A549 (cell line): Measurements from ENCODE around the gene ELMO3. TPM values are rescaled to one million over a fixed set of nuclear protein-coding genes. Genes with fewer than 3 reads are reported as not detected.

ENCODE experiments used
- ATAC-seq, 2 experiments: fragments of 200-7000 bp in 1 of 2; fragments of >200 bp in 1 of 2; cut with Nextera tagmentation in 1 of 2; cut with Tn5 transposase in 1 of 2; 3 replicates each; pipeline versions ENCODE4 v1.8.0 to v1.9.1; 2018 to 2020; ENCODE audit warnings: mild to moderate bottlenecking in 1 of 2, moderate library complexity in 1 of 2
- CTCF ChIA-PET: fragments of 300-600 bp; sonication (Branson Sonifier 250); formaldehyde crosslinking; extraction: SDS; loops from one replicate; lab custom pipeline; 2021; ENCODE audit warnings: antibody characterized with exemption, inconsistent platforms; lab: Yijun Ruan, JAX
- POLR2A ChIA-PET: fragments of 350-600 bp; formaldehyde crosslinking; extraction: SDS; loops from one replicate; lab custom pipeline; 2021; ENCODE audit warnings: antibody characterized with exemption, inconsistent platforms; lab: Yijun Ruan, JAX
- DNase-seq, 2 experiments: peaks; one replicate each; pipeline versions ENCODE4 v3.0.0 to v3.0.0-alpha.2; 2011 to 2016; ENCODE audit warnings: low read depth in 1 of 2, low spot score in 1 of 2
- FAIRE-seq: peaks from 2 replicates; lab custom pipeline; 2011; peaks lifted over from hg19 to GRCh38; lab: Jason Lieb, UNC
- H3K27ac ChIP-seq, 2 experiments: fragments of >200 bp; sonication (Bioruptor Twin); formaldehyde crosslinking; 3 replicates each; pipeline ENCODE4 v1.5.1; 2016 to 2017
- H3K4me1 ChIP-seq: fragments of >200 bp; sonication (Bioruptor Twin); formaldehyde crosslinking; 3 replicates; pipeline ENCODE4 v1.6.1; 2016
- H3K4me2 ChIP-seq: fragments of >200 bp; sonication (Bioruptor Twin); formaldehyde crosslinking; 3 replicates; pipeline ENCODE4 v1.6.1; 2016
- H3K4me3 ChIP-seq: fragments of >200 bp; sonication (Bioruptor Twin); formaldehyde crosslinking; 3 replicates; pipeline ENCODE4 v1.5.1; 2016
- H3K9me3 ChIP-seq: fragments of >200 bp; sonication (Bioruptor Twin); formaldehyde crosslinking; 3 replicates; pipeline ENCODE4 v1.6.1; 2016
- BHLHE40 ChIP-seq: IDR thresholded peaks from 2 replicates; pipeline ENCODE4 v1.6.1; 2012; ENCODE audit warnings: low read depth, low read length, inconsistent platforms
- CHD2 ChIP-seq: fragments of 150-350 bp; IDR thresholded peaks from 2 replicates; pipeline ENCODE4 v1.6.1; 2014; ENCODE audit warnings: low read length; ENCODE audit not compliant: partially characterized antibody
- EHF ChIP-seq: fragments of 250-450 bp; sonication (Bioruptor Pico); IDR thresholded peaks from 2 replicates; pipeline ENCODE4 v1.5.0; 2020; ENCODE audit warnings: mild to moderate bottlenecking
- HDAC2 ChIP-seq: fragments of 200-600 bp; sonication (generic); IDR thresholded peaks from 2 replicates; pipeline ENCODE4 v1.6.1; 2016
- HOXA7 ChIP-seq: fragments of 250-450 bp; sonication (Bioruptor Pico); IDR thresholded peaks from 2 replicates; pipeline ENCODE4 v1.5.0; 2020; ENCODE audit warnings: mild to moderate bottlenecking, moderate library complexity
- HOXB5 ChIP-seq: fragments of 250-450 bp; sonication (Bioruptor Pico); IDR thresholded peaks from 2 replicates; pipeline ENCODE4 v1.5.0; 2020; ENCODE audit warnings: mild to moderate bottlenecking, moderate library complexity
- JUNB ChIP-seq: fragments of >200 bp; sonication (Bioruptor Twin); formaldehyde crosslinking; IDR thresholded peaks from 2 replicates; pipeline ENCODE4 v1.6.1; 2016
- KDM1A ChIP-seq: fragments of 200-600 bp; sonication (generic); IDR thresholded peaks from 2 replicates; pipeline ENCODE4 v1.6.1; 2016; ENCODE audit warnings: low read depth, mild to moderate bottlenecking
- MAFK ChIP-seq: fragments of 450-650 bp; IDR thresholded peaks from 2 replicates; pipeline ENCODE4 v1.6.1; 2014; ENCODE audit not compliant: partially characterized antibody
- MYC ChIP-seq: IDR thresholded peaks from 2 replicates; pipeline ENCODE4 v1.6.1; 2012; ENCODE audit warnings: mild to moderate bottlenecking, inconsistent platforms, low read length, improper control_type of control experiment, borderline replicate concordance
- NR3C1 ChIP-seq: fragments of >200 bp; sonication (Bioruptor Twin); formaldehyde crosslinking; IDR thresholded peaks from 3 replicates; pipeline ENCODE4 v1.6.1; 2017
- PHF8 ChIP-seq: fragments of 200-600 bp; sonication (generic); IDR thresholded peaks from 2 replicates; pipeline ENCODE4 v1.6.1; 2016; ENCODE audit warnings: low read depth, mild to moderate bottlenecking, antibody characterized with exemption, moderate library complexity, borderline replicate concordance
- POLR2A ChIP-seq: IDR thresholded peaks from 2 replicates; pipeline ENCODE4 v1.6.1; 2012; ENCODE audit warnings: mild to moderate bottlenecking, low read length
- RCOR1 ChIP-seq: fragments of 150-350 bp; IDR thresholded peaks from 2 replicates; pipeline ENCODE4 v1.6.1; 2014; ENCODE audit warnings: antibody characterized with exemption, low read length, low read depth
- RFX5 ChIP-seq: fragments of 450-650 bp; IDR thresholded peaks from 2 replicates; pipeline ENCODE4 v1.7.1; 2014; ENCODE audit warnings: antibody characterized with exemption, mild to moderate bottlenecking, moderate library complexity
- RNF2 ChIP-seq: fragments of 200-600 bp; sonication (generic); IDR thresholded peaks from 2 replicates; pipeline ENCODE4 v1.6.1; 2016; ENCODE audit warnings: low read depth, mild to moderate bottlenecking, antibody characterized with exemption, moderate library complexity, borderline replicate concordance
- SMC3 ChIP-seq: fragments of >200 bp; sonication (Bioruptor Twin); formaldehyde crosslinking; IDR thresholded peaks from 3 replicates; pipeline ENCODE4 v1.6.1; 2018; ENCODE audit warnings: inconsistent platforms
- SREBF2 ChIP-seq: fragments of 450-650 bp; IDR thresholded peaks from 2 replicates; pipeline ENCODE4 v1.6.1; 2014; ENCODE audit warnings: mild to moderate bottlenecking, moderate library complexity
- TP53 ChIP-seq: fragments of 250-450 bp; sonication (Bioruptor Pico); IDR thresholded peaks from 2 replicates; pipeline ENCODE4 v1.5.0; 2021; ENCODE audit warnings: mild to moderate bottlenecking, moderate library complexity
- ZFP36 ChIP-seq: fragments of 450-650 bp; IDR thresholded peaks from 2 replicates; pipeline ENCODE4 v1.6.1; 2014; ENCODE audit warnings: borderline replicate concordance; ENCODE audit not compliant: partially characterized antibody
- ZNF302 ChIP-seq: fragments of 250-450 bp; sonication (Bioruptor Pico); IDR thresholded peaks from 2 replicates; pipeline ENCODE4 v1.9.0; 2021; ENCODE audit warnings: inconsistent platforms, mild to moderate bottlenecking, moderate library complexity
- WGBS: methylation state at CpG from one replicate; pipeline ENCODE4 v1.1.6; 2017; ENCODE audit errors: missing lambda C conversion rate; 5-methylcytosine and 5-hydroxymethylcytosine counted together
- polyA plus RNA-seq, 4 experiments: library from polyadenylated mRNA; depleted of rRNA in 3 of 4; stranded (reverse); fragments of >200 nt; fragmentation: RNase III in 1 of 4; extraction: RNeasy Plus Mini Kit Qiagen cat#74134 plus additional on column Dnase treatment in 1 of 4; gene quantifications; 2 replicates in 3 of 4; 3 replicates in 1 of 4; pipeline ENCODE4 v1.2.3, GENCODE V29; 2011 to 2017
- TF ChIP-seq, protein P1 (sequence below): IDR thresholded peaks from 2 replicates; pipeline ENCODE4 v1.6.1; 2012; ENCODE audit warnings: low read depth, borderline replicate concordance
- TF ChIP-seq, protein P2 (sequence below): fragments of >200 bp; sonication (Bioruptor Twin); formaldehyde crosslinking; IDR thresholded peaks from 3 replicates; pipeline ENCODE4 v1.5.1; 2016
- TF ChIP-seq, protein P3 (sequence below): fragments of 150-350 bp; IDR thresholded peaks from 2 replicates; pipeline ENCODE4 v1.6.1; 2014; ENCODE audit warnings: low read depth, mild to moderate bottlenecking, low read length
- TF ChIP-seq, protein P4 (sequence below): fragments of 250-450 bp; sonication (Bioruptor Pico); IDR thresholded peaks from 2 replicates; pipeline ENCODE4 v1.5.0; 2020; ENCODE audit warnings: low read depth, mild to moderate bottlenecking, moderate library complexity

The ELMO3 gene
- polyA plus RNA-seq, 2 of the 4 experiments (the other 2 are of a cell fraction), result 0.62 to 1.4 TPM

DNA sequence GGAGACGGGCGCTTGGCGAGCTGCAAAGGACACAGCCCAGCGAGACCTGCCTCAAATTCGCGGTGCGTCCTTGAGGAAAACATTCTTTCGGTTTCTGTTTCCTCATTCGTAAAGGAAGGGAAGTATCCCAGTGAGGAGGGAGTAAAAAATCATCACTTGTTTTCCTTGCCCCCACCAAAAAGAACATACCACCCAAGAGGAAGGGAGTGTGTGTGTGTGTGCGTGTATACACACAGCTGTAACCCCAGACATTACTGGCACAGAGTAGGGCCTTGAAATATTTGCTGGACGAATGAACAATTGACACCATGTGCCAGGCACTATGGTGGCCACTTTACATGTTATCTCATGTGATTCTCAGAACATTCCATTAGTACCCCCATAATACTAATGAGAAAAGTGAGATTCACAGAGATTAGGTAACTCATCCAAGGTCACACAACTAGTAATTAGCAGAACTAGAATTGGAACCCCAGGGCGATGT lies 13.2 kb upstream of the ELMO3 start:
- H3K27ac ChIP-seq, result no peak overlapping the region
- peaks cover 33% of the 10 kb centered on the region for H3K4me1 ChIP-seq
- DNase-seq, result no peak
- 11% methylated on average over 9 of the region's 12 CpGs for WGBS
- peak overlapping the region; percentile 89 for H3K4me2 ChIP-seq
- FAIRE-seq, result no peak
- no peak for ATAC-seq
- CTCF ChIA-PET, result interaction anchor here (0.7 to 10.7 kb wide), 46 partner anchors 8 to 294 kb away, joined by 3 to 162 read pairs (median 5); partner anchors contain the start of genes CES3, FBXL8, NOL3 and TRADD
- H3K4me3 ChIP-seq, result no peak overlapping the region
- no peaks in the 10 kb centered on the region for H3K9me3 ChIP-seq
- POLR2A ChIA-PET, result interaction anchor here (0.5 to 1.6 kb wide), 4 partner anchors 11 to 399 kb away, joined by 3 to 4 read pairs (median 4); partner anchors contain the start of gene TMEM208
- TF ChIP-seq, protein P1, sequence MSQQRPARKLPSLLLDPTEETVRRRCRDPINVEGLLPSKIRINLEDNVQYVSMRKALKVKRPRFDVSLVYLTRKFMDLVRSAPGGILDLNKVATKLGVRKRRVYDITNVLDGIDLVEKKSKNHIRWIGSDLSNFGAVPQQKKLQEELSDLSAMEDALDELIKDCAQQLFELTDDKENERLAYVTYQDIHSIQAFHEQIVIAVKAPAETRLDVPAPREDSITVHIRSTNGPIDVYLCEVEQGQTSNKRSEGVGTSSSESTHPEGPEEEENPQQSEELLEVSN, result no peak
- TF ChIP-seq NR3C1 (no peak), SREBF2 (no peak), RCOR1 (no peak), SMC3 (no peak), HOXB5 (no peak), HDAC2 (no peak), PHF8 (no peak), CHD2 (no peak), BHLHE40 (no peak)
- TF ChIP-seq, protein P2, sequence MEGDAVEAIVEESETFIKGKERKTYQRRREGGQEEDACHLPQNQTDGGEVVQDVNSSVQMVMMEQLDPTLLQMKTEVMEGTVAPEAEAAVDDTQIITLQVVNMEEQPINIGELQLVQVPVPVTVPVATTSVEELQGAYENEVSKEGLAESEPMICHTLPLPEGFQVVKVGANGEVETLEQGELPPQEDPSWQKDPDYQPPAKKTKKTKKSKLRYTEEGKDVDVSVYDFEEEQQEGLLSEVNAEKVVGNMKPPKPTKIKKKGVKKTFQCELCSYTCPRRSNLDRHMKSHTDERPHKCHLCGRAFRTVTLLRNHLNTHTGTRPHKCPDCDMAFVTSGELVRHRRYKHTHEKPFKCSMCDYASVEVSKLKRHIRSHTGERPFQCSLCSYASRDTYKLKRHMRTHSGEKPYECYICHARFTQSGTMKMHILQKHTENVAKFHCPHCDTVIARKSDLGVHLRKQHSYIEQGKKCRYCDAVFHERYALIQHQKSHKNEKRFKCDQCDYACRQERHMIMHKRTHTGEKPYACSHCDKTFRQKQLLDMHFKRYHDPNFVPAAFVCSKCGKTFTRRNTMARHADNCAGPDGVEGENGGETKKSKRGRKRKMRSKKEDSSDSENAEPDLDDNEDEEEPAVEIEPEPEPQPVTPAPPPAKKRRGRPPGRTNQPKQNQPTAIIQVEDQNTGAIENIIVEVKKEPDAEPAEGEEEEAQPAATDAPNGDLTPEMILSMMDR, result no peak

DNA sequence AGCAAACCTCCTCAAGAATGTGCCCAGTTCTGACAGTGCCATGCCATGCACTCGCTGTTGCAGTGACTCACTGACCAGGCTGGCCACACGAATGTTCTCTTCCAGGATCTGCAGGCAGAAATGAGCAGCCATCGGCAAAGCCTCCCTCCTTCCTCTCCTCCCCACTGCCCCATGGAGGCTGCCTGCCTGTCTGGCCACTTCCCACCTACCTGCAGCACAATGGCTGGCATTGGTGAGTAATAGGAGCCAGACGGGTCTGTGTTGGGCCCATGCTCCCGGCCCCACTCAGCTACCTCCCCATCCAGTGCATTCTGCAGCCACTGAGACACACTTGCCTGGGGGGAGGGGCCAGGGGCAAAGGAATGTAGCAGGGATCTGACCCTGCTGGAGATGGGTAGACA lies 12.4 kb upstream of the ELMO3 start:
- ATAC-seq (no peak), DNase-seq (no peak), FAIRE-seq (no peak)
- POLR2A ChIA-PET, result no interaction called here
- WGBS, result 17% methylated on average over 4 of the region's 5 CpGs
- no peak overlapping the region for H3K27ac ChIP-seq
- TF ChIP-seq JUNB (no peak), RFX5 (no peak), RNF2 (no peak), MYC (no peak), KDM1A (no peak), EHF (CRISPR knock-in tag) (no peak), MAFK (no peak), CHD2 (no peak), HOXB5 (no peak), HOXA7 (CRISPR knock-in tag) (no peak), ZFP36 (no peak), TP53 (CRISPR knock-in tag) (no peak), SREBF2 (no peak), PHF8 (no peak), POLR2A (no peak), ZNF302 (CRISPR knock-in tag) (no peak)
- TF ChIP-seq, protein P1, result no peak
- TF ChIP-seq, protein P3, sequence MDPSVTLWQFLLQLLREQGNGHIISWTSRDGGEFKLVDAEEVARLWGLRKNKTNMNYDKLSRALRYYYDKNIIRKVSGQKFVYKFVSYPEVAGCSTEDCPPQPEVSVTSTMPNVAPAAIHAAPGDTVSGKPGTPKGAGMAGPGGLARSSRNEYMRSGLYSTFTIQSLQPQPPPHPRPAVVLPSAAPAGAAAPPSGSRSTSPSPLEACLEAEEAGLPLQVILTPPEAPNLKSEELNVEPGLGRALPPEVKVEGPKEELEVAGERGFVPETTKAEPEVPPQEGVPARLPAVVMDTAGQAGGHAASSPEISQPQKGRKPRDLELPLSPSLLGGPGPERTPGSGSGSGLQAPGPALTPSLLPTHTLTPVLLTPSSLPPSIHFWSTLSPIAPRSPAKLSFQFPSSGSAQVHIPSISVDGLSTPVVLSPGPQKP, result no peak
- TF ChIP-seq, protein P2, result no peak
- TF ChIP-seq, protein P4, sequence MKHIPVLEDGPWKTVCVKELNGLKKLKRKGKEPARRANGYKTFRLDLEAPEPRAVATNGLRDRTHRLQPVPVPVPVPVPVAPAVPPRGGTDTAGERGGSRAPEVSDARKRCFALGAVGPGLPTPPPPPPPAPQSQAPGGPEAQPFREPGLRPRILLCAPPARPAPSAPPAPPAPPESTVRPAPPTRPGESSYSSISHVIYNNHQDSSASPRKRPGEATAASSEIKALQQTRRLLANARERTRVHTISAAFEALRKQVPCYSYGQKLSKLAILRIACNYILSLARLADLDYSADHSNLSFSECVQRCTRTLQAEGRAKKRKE (CRISPR knock-in tag), result no peak
- CTCF ChIA-PET, result interaction anchor here (0.6 to 10.7 kb wide), 16 partner anchors 8 to 291 kb away, joined by 3 to 162 read pairs (median 6); partner anchors contain the start of genes FBXL8, NOL3 and TRADD
- H3K4me1 ChIP-seq, result peaks cover 31% of the 10 kb centered on the region
- no peak overlapping the region for H3K4me3 ChIP-seq
- no peak overlapping the region for H3K4me2 ChIP-seq
- H3K9me3 ChIP-seq, result no peaks in the 10 kb centered on the region
